B cell (primary cell): ENCODE results near the gene UNC119. TPM values are rescaled to one million over a fixed set of nuclear protein-coding genes. Genes with fewer than 3 reads are reported as not detected.

Experiments
- ATAC-seq: fragments of 200-7000 bp; cut with Tn5 transposase; one replicate; pipeline ENCODE4 v1.10.0; 2021; ENCODE audit warnings: low read depth, mild to moderate bottlenecking, moderate number of reproducible peaks, moderate library complexity
- CTCF ChIA-PET: fragments of 350-600 bp; sonication (Branson Sonifier 250); formaldehyde crosslinking; loops from one replicate; lab custom pipeline; 2021; ENCODE audit warnings: antibody characterized with exemption, inconsistent platforms; lab: Charles Lee
- POLR2A ChIA-PET: fragments of 350-600 bp; sonication (Branson Sonifier 250); formaldehyde crosslinking; loops from one replicate; lab custom pipeline; 2021; ENCODE audit warnings: antibody characterized with exemption; lab: Charles Lee
- DNase-seq: peaks from one replicate; pipeline ENCODE4 v3.0.0; 2013
- H2AFZ ChIP-seq: 2 replicates; pipeline ENCODE4 v1.6.1; 2012; ENCODE audit warnings: mild to moderate bottlenecking, low read depth, low read length; ENCODE audit not compliant: insufficient read depth, poor library complexity, severe bottlenecking
- H3K27ac ChIP-seq, 2 donors: 1 replicate in 1 of 2; 2 replicates in 1 of 2; pipeline ENCODE4 v1.5.1; 2012 to 2013; ENCODE audit warnings: low read length in 2 of 2, mild to moderate bottlenecking in 2 of 2, moderate library complexity in 1 of 2
- H3K27me3 ChIP-seq, 4 experiments: fragments of 200-600 bp in 1 of 4; sonication (generic) in 1 of 4; replicated peaks in 1 of 4; 1 replicate in 2 of 4; 2 replicates in 2 of 4; pipeline versions ENCODE4 v1.6.1 to v1.7.0; 2013 to 2016; ENCODE audit warnings: low read length in 3 of 4, mild to moderate bottlenecking in 2 of 4, mixed read lengths in 1 of 4, moderate library complexity in 1 of 4; ENCODE audit not compliant: insufficient read depth in 4 of 4, control insufficient read depth in 3 of 4; ENCODE audit errors: control extremely low read depth in 1 of 4
- H3K36me3 ChIP-seq, 2 experiments: replicated peaks in 1 of 2; 1 replicate in 1 of 2; 2 replicates in 1 of 2; pipeline versions ENCODE4 v1.6.1 to v1.7.1; 2013; ENCODE audit warnings: low read length in 1 of 2; ENCODE audit not compliant: insufficient read depth in 2 of 2, control insufficient read depth in 1 of 2; ENCODE audit errors: control extremely low read depth in 1 of 2, extremely low read depth in 1 of 2
- H3K4me1 ChIP-seq, 2 donors: fragments of 200-600 bp in 1 of 2; sonication (generic) in 1 of 2; 1 replicate in 1 of 2; 2 replicates in 1 of 2; pipeline versions ENCODE4 v1.5.1 to v1.6.1; 2013 to 2017; ENCODE audit warnings: low read length in 2 of 2; ENCODE audit not compliant: control insufficient read depth in 2 of 2, insufficient read depth in 2 of 2
- H3K4me2 ChIP-seq: replicated peaks from 2 replicates; pipeline ENCODE3; 2012; ENCODE audit warnings: mild to moderate bottlenecking, low read depth, low read length; ENCODE audit not compliant: poor library complexity, severe bottlenecking
- H3K4me3 ChIP-seq, 5 experiments: fragments of 200-600 bp in 1 of 5; sonication (generic) in 1 of 5; 1 replicate in 3 of 5; 2 replicates in 2 of 5; pipeline versions ENCODE4 v1.5.1 to v1.7.0; 2011 to 2016; ENCODE audit warnings: low read length in 4 of 5, mild to moderate bottlenecking in 4 of 5, low read depth in 2 of 5, control low read depth in 1 of 5, moderate library complexity in 1 of 5; ENCODE audit not compliant: insufficient read depth in 1 of 5; ENCODE audit errors: control extremely low read depth in 1 of 5, extremely low read depth in 1 of 5
- H3K79me2 ChIP-seq: fragments of 200-600 bp; sonication (generic); one replicate; pipeline ENCODE4 v1.6.0; 2016; ENCODE audit warnings: low read length; ENCODE audit not compliant: control insufficient read depth, insufficient read depth
- H3K9ac ChIP-seq: fragments of 200-600 bp; sonication (generic); 2 replicates; pipeline ENCODE4 v1.6.1; 2017; ENCODE audit warnings: mild to moderate bottlenecking, low read length, moderate library complexity
- H3K9me3 ChIP-seq, 3 donors: one replicate each; pipeline versions ENCODE4 v1.6.1 to v1.7.1; 2013; ENCODE audit warnings: low read length in 2 of 3; ENCODE audit not compliant: control insufficient read depth in 2 of 3, insufficient read depth in 1 of 3; ENCODE audit errors: control extremely low read depth in 1 of 3
- H4K20me1 ChIP-seq: 2 replicates; pipeline ENCODE4 v1.6.0; 2012; ENCODE audit warnings: mild to moderate bottlenecking, low read length; ENCODE audit not compliant: insufficient read depth, control insufficient read depth, poor library complexity, severe bottlenecking
- H3K27ac Mint-ChIP-seq: one replicate; pipeline ENCODE4 v1.8.0; 2021; ENCODE audit warnings: mixed read lengths
- H3K27me3 Mint-ChIP-seq: one replicate; pipeline ENCODE4 v1.8.0; 2021; ENCODE audit warnings: mixed read lengths
- H3K4me1 Mint-ChIP-seq: one replicate; pipeline ENCODE4 v1.8.0; 2021; ENCODE audit warnings: mixed read lengths
- H3K4me3 Mint-ChIP-seq: one replicate; pipeline ENCODE4 v1.8.0; 2021; ENCODE audit warnings: mixed read lengths
- H3K9me3 Mint-ChIP-seq: one replicate; pipeline ENCODE4 v1.8.0; 2022; ENCODE audit warnings: mixed read lengths; ENCODE audit not compliant: insufficient read depth
- CTCF ChIP-seq: fragments of 200-600 bp; IDR thresholded peaks from one replicate; pipeline ENCODE4 v1.8.0; 2022; ENCODE audit warnings: antibody characterized with exemption, mild to moderate bottlenecking
- EZH2 ChIP-seq: IDR thresholded peaks from 2 replicates; pipeline ENCODE4 v1.6.1; 2012; ENCODE audit warnings: borderline replicate concordance, low read depth, mild to moderate bottlenecking, moderate library complexity, low read length; ENCODE audit not compliant: insufficient read depth, poor library complexity, severe bottlenecking
- WGBS: methylation state at CpG from one replicate; pipeline ENCODE4 v1.1.5; 2013; ENCODE audit warnings: missing lambda C conversion rate; ENCODE audit not compliant: insufficient coverage; 5-methylcytosine and 5-hydroxymethylcytosine counted together
- intact Hi-C: fragments of 100-400 bp; cut with micrococcal nuclease; formaldehyde crosslinking; loops from one replicate; pipeline ENCODE4 v1.10.0; 2022
- polyA plus RNA-seq: library from polyadenylated mRNA; depleted of rRNA; stranded (reverse); fragments of >200 nt; gene quantifications from 2 replicates; pipeline ENCODE4 v1.2.3, GENCODE V29; 2012
- total RNA-seq, 2 donors: library from RNA; stranded (reverse); fragments of 120-200 nt in 1 of 2; gene quantifications; 1 replicate in 1 of 2; 2 replicates in 1 of 2; pipeline versions ENCODE4 v1.2.3 to v1.2.4, GENCODE V29; 2013 to 2022

UNC119 gene
- total and polyA plus RNA-seq, 2 donors (not counting 1 experiment from before 2014, with no cell fraction given) = 75.3 to 174 TPM

GRCh38 chr17:28585851-28586250 is 33.4 kb upstream of the UNC119 start:
- no peaks in the 10 kb centered on the region for H3K9me3 ChIP-seq
- WGBS = 83% methylated on average over 1 of the region's 3 CpGs
- ATAC-seq (no peak), DNase-seq (no peak)
- no peak overlapping the region for H3K27ac Mint-ChIP-seq
- TF ChIP-seq EZH2 (no peak), CTCF (no peak)
- H3K79me2 ChIP-seq = no peaks in the 10 kb centered on the region
- ChIA-PET POLR2A (no interaction called here), CTCF (no interaction called here)
- no peaks in the 10 kb centered on the region for H3K27me3 Mint-ChIP-seq
- no peak overlapping the region for H2AFZ ChIP-seq
- no peak overlapping the region for H3K27ac ChIP-seq
- no peaks in the 10 kb centered on the region for H3K27me3 ChIP-seq
- peaks cover 0 to 7% of the 10 kb centered on the region in 2 experiments for H3K36me3 ChIP-seq
- no peak overlapping the region for H3K4me3 ChIP-seq
- H3K4me3 Mint-ChIP-seq = no peak overlapping the region
- intact Hi-C loops = no loop called here
- no peaks in the 10 kb centered on the region for H4K20me1 ChIP-seq
- no peak overlapping the region for H3K9ac ChIP-seq
- H3K4me2 ChIP-seq = no peak overlapping the region
- no peaks in the 10 kb centered on the region for H3K4me1 Mint-ChIP-seq
- no peaks in the 10 kb centered on the region for H3K9me3 Mint-ChIP-seq
- H3K4me1 ChIP-seq = no peaks in the 10 kb centered on the region

- H3K9ac ChIP-seq = no peak overlapping the region
- no peak overlapping the region for H3K4me3 Mint-ChIP-seq
- no peaks in the 10 kb centered on the region for H3K4me1 ChIP-seq
- H3K36me3 ChIP-seq = peaks cover 0 to 7% of the 10 kb centered on the region in 2 experiments
- no peak overlapping the region for H2AFZ ChIP-seq
- H3K27ac Mint-ChIP-seq = no peak overlapping the region
- no peaks in the 10 kb centered on the region for H3K27me3 Mint-ChIP-seq
- H3K4me3 ChIP-seq = no peak overlapping the region
- intact Hi-C loops = no loop called here
- ATAC-seq = no peak
- no peaks in the 10 kb centered on the region for H4K20me1 ChIP-seq
- POLR2A ChIA-PET = no interaction called here
- WGBS = 92% methylated on average over 3 of the region's 3 CpGs
- H3K27me3 ChIP-seq = no peaks in the 10 kb centered on the region
- no peak for DNase-seq
- no peaks in the 10 kb centered on the region for H3K79me2 ChIP-seq
- no peak overlapping the region for H3K4me2 ChIP-seq
- H3K9me3 ChIP-seq = no peaks in the 10 kb centered on the region
- H3K27ac ChIP-seq = no peak overlapping the region
- no peaks in the 10 kb centered on the region for H3K9me3 Mint-ChIP-seq
- TF ChIP-seq EZH2 = no peak
- TF ChIP-seq CTCF = no peak
- no peaks in the 10 kb centered on the region for H3K4me1 Mint-ChIP-seq
- CTCF ChIA-PET = no interaction called here
Measured at GRCh38 chr17:28584434-28584833, 32.0 kb upstream of the UNC119 start.
